ENCODE measurements around the gene PAXIP1. TPM values are rescaled to one million over a fixed set of nuclear protein-coding genes. Genes with fewer than 3 reads are reported as not detected.

PAXIP1 gene
- total RNA-seq, 1 experiment from 2014 or later: 32.6 TPM

DNA sequence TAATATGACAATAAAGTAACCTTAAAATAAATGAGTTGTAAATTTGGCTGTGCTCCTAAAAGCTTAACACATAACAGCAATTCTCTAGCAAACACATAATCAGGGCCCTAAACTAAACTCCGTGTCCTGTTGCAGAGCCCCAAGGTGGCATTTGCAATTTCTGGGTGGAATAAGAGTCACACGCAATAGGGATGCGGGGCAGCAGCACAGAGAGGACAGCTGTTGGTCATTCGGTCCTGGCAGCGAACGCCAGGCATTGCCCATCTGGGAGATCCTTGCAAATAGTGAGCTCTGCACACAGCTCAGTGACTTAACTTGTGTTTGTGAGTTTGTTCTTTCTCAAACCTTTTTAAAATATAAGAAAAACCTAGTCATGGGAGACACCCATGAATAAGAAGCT lies 25.7 kb downstream of the PAXIP1 start:
- Histone ChIP-seq H3K4me2 (ENCODE audit: insufficient read depth, insufficient read length, low read length) (no peak overlapping the region), H3K27ac (ENCODE audit: insufficient read length, low read depth, low read length) (no peak overlapping the region), H3K4me1 (ENCODE audit: insufficient read depth, low read length) (no peaks in the 10 kb centered on the region), H3K4ac (ENCODE audit: low read depth, low read length) (no peak overlapping the region), H3K9me3 (ENCODE audit: control insufficient read depth, low read depth, low read length) (no peaks in the 10 kb centered on the region), H3K27me3 (ENCODE audit: insufficient read depth, low read length) (no peaks in the 10 kb centered on the region), H3K56ac (ENCODE audit: insufficient read length, low read depth, low read length) (no peak overlapping the region), H2BK12ac (ENCODE audit: insufficient read length, low read depth, low read length) (no peak overlapping the region), H4K8ac (replicated peaks; ENCODE audit: insufficient read length, low read depth, low read length) (no peak overlapping the region), H3K18ac (ENCODE audit: insufficient read length, low read depth, low read length) (no peak overlapping the region), H2AK5ac (ENCODE audit: insufficient read length, low read length) (no peak overlapping the region), H2BK15ac (ENCODE audit: low read depth, low read length) (no peak overlapping the region), H2BK20ac (ENCODE audit: low read depth, low read length, poor library complexity, severe bottlenecking) (no peak overlapping the region), H3T11ph (ENCODE audit: low read length) (no peak overlapping the region), H4K5ac (ENCODE audit: insufficient read length, low read depth, low read length) (no peak overlapping the region), H3K9ac (ENCODE audit: extremely low read depth, insufficient read length, low read length) (no peak overlapping the region), H2BK5ac (ENCODE audit: insufficient read length, low read length) (no peak overlapping the region), H3K14ac (ENCODE audit: insufficient read depth, low read length) (no peak overlapping the region), H2AFZ (ENCODE audit: low read length) (no peak overlapping the region), H3K23me2 (ENCODE audit: insufficient read length, low read depth, low read length, poor library complexity, severe bottlenecking) (no peaks in the 10 kb centered on the region), H3K23ac (ENCODE audit: insufficient read length, low read depth, low read length) (no peak overlapping the region), H3K79me1 (ENCODE audit: insufficient read depth, low read depth, low read length, poor library complexity, severe bottlenecking) (no peaks in the 10 kb centered on the region), H4K20me1 (ENCODE audit: control insufficient read depth, insufficient read depth, insufficient read length) (no peaks in the 10 kb centered on the region), H4K91ac (ENCODE audit: insufficient read length, low read depth, low read length) (no peak overlapping the region), H3K79me2 (ENCODE audit: insufficient read depth, low read length) (no peaks in the 10 kb centered on the region; the same call in 1 of the 2 replicates), H2BK120ac (ENCODE audit: low read depth, low read length, poor library complexity, severe bottlenecking) (no peak overlapping the region)
- no CpG with 5 or more reads among the region's 6 CpGs for WGBS (ENCODE audit: extremely low coverage, insufficient read length, low lambda C conversion rate)
- Mint-ChIP-seq H3K27me3 (ENCODE audit: low read depth) (no peaks in the 10 kb centered on the region), H3K4me1 (no peaks in the 10 kb centered on the region), H3K4me3 (no peak overlapping the region), H3K9me3 (no peaks in the 10 kb centered on the region), H3K36me3 (ENCODE audit: insufficient read depth in 1 of 3, low read depth in 3 of 3) (peaks cover 28 to 52% (median 51%) of the 10 kb centered on the region in 3 experiments; a peak in 6 of 7 replicates), H3K27ac (no peak overlapping the region)
- DNase-seq: no peak
- TF ChIP-seq CTCF (conservative IDR thresholded peaks at IDR 0.05): no peak
